Stimulated activated naive B cell treated with anti-CD40 and anti-IgM and Interleukin-4, amounts not matched to agents 10 μg/mL and 1 μg/mL and 100 μg/mL, for 72 hours (primary cell): Measurements from ENCODE around the gene RNF213.
A peak's percentile ranks its signal among the peaks of the same experiment; 100 is the strongest.

Experiments
- ATAC-seq, 2 donors: fragments of 150-1000 bp; cut with Tn5 transposase; replicated peaks; 2 replicates each; pipeline ENCODE4 v1.10.0; 2021; ENCODE audit warnings: moderate library complexity in 1 of 2
- DNase-seq: peaks from one replicate; pipeline ENCODE4 v3.0.0; 2021
- H3K27ac Mint-ChIP-seq: one replicate; pipeline ENCODE4 v1.8.0; 2022; ENCODE audit warnings: mild to moderate bottlenecking, mixed read lengths
- H3K27me3 Mint-ChIP-seq, 2 donors: one replicate each; pipeline ENCODE4 v1.8.0; 2022; ENCODE audit warnings: mixed read lengths in 2 of 2
- H3K36me3 Mint-ChIP-seq, 2 donors: one replicate each; pipeline ENCODE4 v1.8.0; 2022; ENCODE audit warnings: mixed read lengths in 2 of 2, mild to moderate bottlenecking in 1 of 2
- H3K4me1 Mint-ChIP-seq, 2 donors: one replicate each; pipeline ENCODE4 v1.8.0; 2022; ENCODE audit warnings: mixed read lengths in 2 of 2, mild to moderate bottlenecking in 1 of 2
- H3K4me3 Mint-ChIP-seq, 2 donors: one replicate each; pipeline ENCODE4 v1.8.0; 2022; ENCODE audit warnings: mild to moderate bottlenecking in 2 of 2, mixed read lengths in 2 of 2, moderate library complexity in 1 of 2
- H3K9me3 Mint-ChIP-seq, 2 donors: one replicate each; pipeline ENCODE4 v1.8.0; 2022; ENCODE audit warnings: mixed read lengths in 2 of 2, mild to moderate bottlenecking in 1 of 2

Gene RNF213

GRCh38 chr17:80443916-80444643, 183.4 kb downstream of the RNF213 start:
- DNase-seq (no peak), ATAC-seq (no peak)
- Mint-ChIP-seq H3K27ac (no peak overlapping the region), H3K4me3 (no peak overlapping the region), H3K36me3 (peaks cover 5 to 7% of the 10 kb centered on the region in 2 donors), H3K4me1 (no peaks in the 10 kb centered on the region), H3K9me3 (no peaks in the 10 kb centered on the region), H3K27me3 (peaks cover 17 to 19% of the 10 kb centered on the region in 2 donors)

- no peak for DNase-seq
- Mint-ChIP-seq H3K4me3 (no peak overlapping the region), H3K36me3 (peaks cover 5 to 7% of the 10 kb centered on the region in 2 donors), H3K9me3 (no peaks in the 10 kb centered on the region), H3K27ac (no peak overlapping the region), H3K4me1 (no peaks in the 10 kb centered on the region), H3K27me3 (peaks cover 17 to 19% of the 10 kb centered on the region in 2 donors)
- no peak for ATAC-seq
Observed at GRCh38 chr17:80444644-80444979, 184.0 kb downstream of the RNF213 start.

- Mint-ChIP-seq H3K9me3 (no peaks in the 10 kb centered on the region), H3K4me1 (no peaks in the 10 kb centered on the region), H3K36me3 (peaks cover 5 to 7% of the 10 kb centered on the region in 2 donors), H3K27me3 (peaks cover 17 to 19% of the 10 kb centered on the region in 2 donors), H3K4me3 (no peak overlapping the region), H3K27ac (no peak overlapping the region)
- DNase-seq (no peak), ATAC-seq (no peak)
Observed at GRCh38 chr17:80445007-80445725, 184.5 kb downstream of the RNF213 start.

DNA sequence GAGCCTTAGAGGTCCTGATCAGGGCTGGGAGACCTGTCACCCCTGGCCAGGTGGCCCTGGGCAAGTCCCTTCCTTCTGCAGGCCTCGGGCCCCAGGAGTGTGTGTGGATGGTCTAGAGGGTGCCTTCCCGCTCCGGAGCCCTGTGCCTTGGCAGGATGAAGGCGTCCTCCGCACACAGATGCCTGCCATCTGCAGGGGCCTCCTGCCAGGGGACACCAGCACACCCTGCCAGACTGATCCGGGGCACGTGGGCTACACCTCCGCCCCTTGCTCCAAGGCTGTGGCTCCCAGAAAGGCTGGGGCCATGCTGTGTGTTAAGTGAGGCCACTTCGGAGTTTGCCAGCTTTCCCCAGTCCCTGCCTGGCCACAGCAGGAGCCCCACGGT, 185.1 kb downstream of the RNF213 start:
- no peak overlapping the region for H3K4me3 Mint-ChIP-seq
- H3K36me3 Mint-ChIP-seq: peaks cover 5 to 7% of the 10 kb centered on the region in 2 donors
- DNase-seq: no peak
- H3K27ac Mint-ChIP-seq: no peak overlapping the region
- H3K27me3 Mint-ChIP-seq: peaks cover 14 to 19% of the 10 kb centered on the region in 2 donors
- no peak for ATAC-seq
- H3K9me3 Mint-ChIP-seq: no peaks in the 10 kb centered on the region
- H3K4me1 Mint-ChIP-seq: no peaks in the 10 kb centered on the region

- peak overlapping the region; percentile 17 for H3K27ac Mint-ChIP-seq
- no peak overlapping the region for H3K4me3 Mint-ChIP-seq
- H3K36me3 Mint-ChIP-seq: peaks cover 2 to 3% of the 10 kb centered on the region in 2 donors
- H3K9me3 Mint-ChIP-seq: no peaks in the 10 kb centered on the region
- H3K4me1 Mint-ChIP-seq: no peaks in the 10 kb centered on the region
- DNase-seq: no peak
- peaks cover 8 to 18% of the 10 kb centered on the region in 2 donors for H3K27me3 Mint-ChIP-seq
- no peak for ATAC-seq
Observed at GRCh38 chr17:80446645-80447405, 186.2 kb downstream of the RNF213 start.

- H3K4me1 Mint-ChIP-seq: no peaks in the 10 kb centered on the region
- no peak overlapping the region for H3K4me3 Mint-ChIP-seq
- H3K9me3 Mint-ChIP-seq: no peaks in the 10 kb centered on the region
- no peak overlapping the region for H3K27ac Mint-ChIP-seq
- peaks cover 3 to 8% of the 10 kb centered on the region in 2 donors for H3K27me3 Mint-ChIP-seq
- ATAC-seq: no peak
- H3K36me3 Mint-ChIP-seq: no peaks in the 10 kb centered on the region
- no peak for DNase-seq
Observed at GRCh38 chr17:80447790-80448189, 187.1 kb downstream of the RNF213 start.
